Upper lobe of left lung (tissue), 4 donors: ENCODE measurements around the gene ARHGAP23.

Experiments used
- CTCF ChIP-seq, 6 experiments: fragments of 450-650 bp in 4 of 6; fragments of 200-600 bp in 2 of 6; sonication (generic) in 2 of 6; IDR thresholded peaks; one replicate each; pipeline ENCODE4 v1.5.1; 2016 to 2019; ENCODE audit warnings: antibody characterized with exemption in 6 of 6
- POLR2A ChIP-seq, 4 donors: fragments of 450-650 bp; IDR thresholded peaks; one replicate each; pipeline ENCODE4 v1.5.1; 2016 to 2017; ENCODE audit warnings: antibody characterized with exemption in 4 of 4, mild to moderate bottlenecking in 2 of 4

- no peak for TF ChIP-seq POLR2A (IDR thresholded peaks at IDR 0.05)
- TF ChIP-seq CTCF (IDR thresholded peaks at IDR 0.05), result no peak
These were observed 543 bp downstream of the ARHGAP23 start for GRCh38 chr17:38428643-38429371.
